Measurements from ENCODE around the gene C16orf96. TPM values are rescaled to one million over a fixed set of nuclear protein-coding genes. Genes with fewer than 3 reads are reported as not detected.

C16orf96 gene
- total RNA-seq, 1 experiment from 2014 or later, result 1.4 TPM

DNA sequence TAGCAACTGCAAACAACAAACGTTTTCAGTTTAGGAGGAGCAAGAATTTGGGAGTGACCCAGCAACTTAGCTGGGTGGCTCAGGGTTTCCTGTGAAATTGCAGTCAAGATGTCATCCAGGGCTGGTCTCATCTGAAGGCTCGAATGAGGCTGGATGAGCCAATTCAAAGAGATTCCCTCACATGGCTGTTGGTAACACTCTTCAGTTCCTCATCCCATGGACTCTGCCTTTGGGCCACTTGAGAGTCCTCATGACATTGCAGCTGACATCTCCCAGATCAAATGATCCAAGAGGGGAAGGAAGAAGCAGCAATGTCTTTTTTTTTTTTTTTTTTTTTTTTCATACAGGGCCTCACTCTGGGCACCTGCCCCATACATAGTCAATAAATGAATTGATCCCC, 32.2 kb downstream of the C16orf96 start:
- no peak overlapping the region for H2AK5ac ChIP-seq (ENCODE audit: insufficient read length, low read length)
- H2AFZ ChIP-seq (ENCODE audit: low read length), result no peak overlapping the region
- H3K4ac ChIP-seq (ENCODE audit: low read depth, low read length), result no peak overlapping the region
- H3K9me3 ChIP-seq (ENCODE audit: control insufficient read depth, low read depth, low read length), result no peaks in the 10 kb centered on the region
- no CpG with 5 or more reads among the region's 2 CpGs for WGBS (ENCODE audit: extremely low coverage, insufficient read length, low lambda C conversion rate)
- H3K4me2 ChIP-seq (ENCODE audit: insufficient read depth, insufficient read length, low read length), result no peak overlapping the region
- H2BK5ac ChIP-seq (ENCODE audit: insufficient read length, low read length), result no peak overlapping the region
- no peak overlapping the region for H3K27ac Mint-ChIP-seq
- no peak overlapping the region for H3K14ac ChIP-seq (ENCODE audit: insufficient read depth, low read length)
- no peak for DNase-seq
- H4K5ac ChIP-seq (ENCODE audit: insufficient read length, low read depth, low read length), result no peak overlapping the region
- no peak overlapping the region for H2BK120ac ChIP-seq (ENCODE audit: low read depth, low read length, poor library complexity, severe bottlenecking)
- no peaks in the 10 kb centered on the region for H3K27me3 ChIP-seq (ENCODE audit: insufficient read depth, low read length)
- no peak overlapping the region for H3T11ph ChIP-seq (ENCODE audit: low read length)
- no peaks in the 10 kb centered on the region for H4K20me1 ChIP-seq (ENCODE audit: control insufficient read depth, insufficient read depth, insufficient read length)
- H3K23me2 ChIP-seq (ENCODE audit: insufficient read length, low read depth, low read length, poor library complexity, severe bottlenecking), result no peaks in the 10 kb centered on the region
- H3K9ac ChIP-seq (ENCODE audit: extremely low read depth, insufficient read length, low read length), result no peak overlapping the region
- TF ChIP-seq, protein P1, sequence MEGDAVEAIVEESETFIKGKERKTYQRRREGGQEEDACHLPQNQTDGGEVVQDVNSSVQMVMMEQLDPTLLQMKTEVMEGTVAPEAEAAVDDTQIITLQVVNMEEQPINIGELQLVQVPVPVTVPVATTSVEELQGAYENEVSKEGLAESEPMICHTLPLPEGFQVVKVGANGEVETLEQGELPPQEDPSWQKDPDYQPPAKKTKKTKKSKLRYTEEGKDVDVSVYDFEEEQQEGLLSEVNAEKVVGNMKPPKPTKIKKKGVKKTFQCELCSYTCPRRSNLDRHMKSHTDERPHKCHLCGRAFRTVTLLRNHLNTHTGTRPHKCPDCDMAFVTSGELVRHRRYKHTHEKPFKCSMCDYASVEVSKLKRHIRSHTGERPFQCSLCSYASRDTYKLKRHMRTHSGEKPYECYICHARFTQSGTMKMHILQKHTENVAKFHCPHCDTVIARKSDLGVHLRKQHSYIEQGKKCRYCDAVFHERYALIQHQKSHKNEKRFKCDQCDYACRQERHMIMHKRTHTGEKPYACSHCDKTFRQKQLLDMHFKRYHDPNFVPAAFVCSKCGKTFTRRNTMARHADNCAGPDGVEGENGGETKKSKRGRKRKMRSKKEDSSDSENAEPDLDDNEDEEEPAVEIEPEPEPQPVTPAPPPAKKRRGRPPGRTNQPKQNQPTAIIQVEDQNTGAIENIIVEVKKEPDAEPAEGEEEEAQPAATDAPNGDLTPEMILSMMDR (conservative IDR thresholded peaks at IDR 0.05), result no peak
- no peak overlapping the region for H2BK15ac ChIP-seq (ENCODE audit: low read depth, low read length)
- peaks cover 6% of the 10 kb centered on the region; the same call in 1 of the 2 replicates for H3K4me1 ChIP-seq (ENCODE audit: insufficient read depth, low read length)
- H3K18ac ChIP-seq (ENCODE audit: insufficient read length, low read depth, low read length), result no peak overlapping the region
- no peak overlapping the region for H4K8ac ChIP-seq (replicated peaks; ENCODE audit: insufficient read length, low read depth, low read length)
- peaks cover 5 to 11% (median 6%) of the 10 kb centered on the region in 3 experiments; a peak in 5 of 7 replicates for H3K36me3 Mint-ChIP-seq (ENCODE audit: insufficient read depth in 1 of 3, low read depth in 3 of 3)
- no peak overlapping the region for H3K4me3 Mint-ChIP-seq
- H3K9me3 Mint-ChIP-seq, result peaks cover 9 to 10% of the 10 kb centered on the region in 2 experiments; a peak in 4 of 5 replicates
- no peak overlapping the region for H4K91ac ChIP-seq (ENCODE audit: insufficient read length, low read depth, low read length)
- H2BK12ac ChIP-seq (ENCODE audit: insufficient read length, low read depth, low read length), result no peak overlapping the region
- H2BK20ac ChIP-seq (ENCODE audit: low read depth, low read length, poor library complexity, severe bottlenecking), result no peak overlapping the region
- no peak overlapping the region for H3K23ac ChIP-seq (ENCODE audit: insufficient read length, low read depth, low read length)
- peaks cover 14% of the 10 kb centered on the region for H3K27me3 Mint-ChIP-seq (ENCODE audit: low read depth)
- no peak overlapping the region for H3K27ac ChIP-seq (ENCODE audit: insufficient read length, low read depth, low read length)
- no peaks in the 10 kb centered on the region for H3K79me2 ChIP-seq (ENCODE audit: insufficient read depth, low read length)
- H3K4me1 Mint-ChIP-seq, result peaks cover 26 to 27% of the 10 kb centered on the region in 2 experiments
- H3K79me1 ChIP-seq (ENCODE audit: insufficient read depth, low read depth, low read length, poor library complexity, severe bottlenecking), result no peaks in the 10 kb centered on the region
- no peak overlapping the region for H3K56ac ChIP-seq (ENCODE audit: insufficient read length, low read depth, low read length)
